Ovary (tissue), 3 donors: ENCODE results near the gene RAD21L1.

ENCODE experiments used
- CTCF ChIP-seq, 3 donors: fragments of 450-650 bp in 2 of 3; fragments of 200-600 bp in 1 of 3; IDR thresholded peaks; one replicate each; pipeline versions ENCODE4 v1.5.1 to v1.8.0; 2016 to 2022; ENCODE audit warnings: antibody characterized with exemption in 3 of 3, mild to moderate bottlenecking in 1 of 3
- POLR2A ChIP-seq: fragments of 450-650 bp; IDR thresholded peaks from one replicate; pipeline ENCODE4 v1.6.1; 2017; ENCODE audit warnings: antibody characterized with exemption, mild to moderate bottlenecking, moderate library complexity
- donor health status: DM: no; HTN: no; CAD: no.

DNA sequence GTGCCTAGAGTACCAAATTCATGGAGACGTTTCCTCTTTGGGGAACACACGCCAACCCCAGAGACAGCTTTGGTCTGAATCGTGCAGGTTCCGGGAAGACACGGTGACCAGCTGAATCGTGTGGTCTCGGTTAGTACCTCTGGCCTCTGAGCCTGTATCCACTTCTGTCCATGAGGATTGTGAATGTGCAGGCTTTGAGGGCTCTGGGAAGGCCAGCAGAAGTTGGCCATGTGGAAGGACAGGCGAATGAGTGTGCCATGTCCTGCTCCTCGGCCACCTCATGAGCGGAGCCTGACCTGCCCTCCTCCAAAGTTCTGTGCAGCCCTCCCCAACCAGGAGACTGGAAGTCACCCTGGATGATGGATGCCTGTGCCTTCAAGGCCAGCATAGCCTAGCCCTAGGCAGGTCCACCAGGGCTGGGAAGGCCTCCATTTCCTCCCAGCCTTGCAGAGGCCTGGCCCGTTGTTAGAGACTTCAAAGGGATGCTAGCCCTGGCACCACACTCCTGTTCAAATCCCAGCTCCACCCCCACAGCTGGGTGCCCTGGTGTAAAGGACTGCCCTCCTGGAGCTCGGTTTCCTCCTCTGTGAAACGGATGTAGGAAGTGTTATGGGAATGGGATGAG is 39.4 kb upstream of the RAD21L1 start:
- TF ChIP-seq CTCF (IDR thresholded peaks at IDR 0.05) (no peak), POLR2A (no peak)
